ENCODE data around the gene ROR1. TPM values are rescaled to one million over a fixed set of nuclear protein-coding genes. Genes with fewer than 3 reads are reported as not detected.
A peak's percentile ranks its signal among the peaks of the same experiment; 100 is the strongest.

The ROR1 gene
- total RNA-seq, 1 experiment from 2014 or later: 33.8 TPM

DNA sequence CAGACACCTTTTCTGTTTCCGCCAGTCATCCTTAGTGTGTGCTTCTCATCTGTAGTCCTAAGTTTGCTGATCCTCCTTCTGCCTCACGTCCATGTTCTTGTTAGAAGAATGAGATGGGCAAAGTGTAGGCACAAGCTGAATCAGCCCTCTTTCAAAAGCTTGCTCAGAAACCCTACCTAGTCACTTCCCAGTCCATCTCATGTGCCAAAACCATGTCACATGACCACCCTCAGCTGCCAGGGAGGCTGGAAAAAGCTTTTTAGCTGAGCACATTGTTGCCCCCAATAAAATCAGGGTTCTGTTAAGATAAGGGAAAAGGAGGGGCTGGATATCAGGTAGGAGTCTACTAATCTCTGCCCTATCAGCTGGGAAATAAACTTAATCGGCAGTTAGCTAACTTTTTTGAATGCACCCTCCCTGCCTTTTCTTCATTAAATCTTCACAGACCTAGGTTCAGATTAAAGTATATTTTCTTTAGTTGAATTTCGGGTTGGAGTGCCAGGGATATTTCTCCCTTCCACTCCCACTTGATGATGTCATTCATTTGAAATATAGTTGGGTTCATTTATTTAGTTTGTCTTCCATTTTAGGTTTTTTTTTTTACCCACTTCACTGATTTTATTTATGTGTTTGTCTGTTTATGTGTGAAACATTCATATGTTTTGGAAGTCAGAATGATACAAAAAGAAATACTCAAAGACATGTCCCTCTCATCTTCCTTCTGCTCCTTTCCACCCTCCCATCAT, 129.2 kb downstream of the ROR1 start:
- H3K4me1 Mint-ChIP-seq (ENCODE audit: low read depth, unreplicated experiment): peaks cover 66% of the 10 kb centered on the region
- no peak for DNase-seq
- peak overlapping the region; percentile 2 for H3K27ac Mint-ChIP-seq (ENCODE audit: unreplicated experiment)
- intact Hi-C loops (cut with micrococcal nuclease; ENCODE audit: unreplicated experiment): no loop called here
- no TSS peak for BruUV-seq (replicated peaks)
- TF ChIP-seq, protein P1, sequence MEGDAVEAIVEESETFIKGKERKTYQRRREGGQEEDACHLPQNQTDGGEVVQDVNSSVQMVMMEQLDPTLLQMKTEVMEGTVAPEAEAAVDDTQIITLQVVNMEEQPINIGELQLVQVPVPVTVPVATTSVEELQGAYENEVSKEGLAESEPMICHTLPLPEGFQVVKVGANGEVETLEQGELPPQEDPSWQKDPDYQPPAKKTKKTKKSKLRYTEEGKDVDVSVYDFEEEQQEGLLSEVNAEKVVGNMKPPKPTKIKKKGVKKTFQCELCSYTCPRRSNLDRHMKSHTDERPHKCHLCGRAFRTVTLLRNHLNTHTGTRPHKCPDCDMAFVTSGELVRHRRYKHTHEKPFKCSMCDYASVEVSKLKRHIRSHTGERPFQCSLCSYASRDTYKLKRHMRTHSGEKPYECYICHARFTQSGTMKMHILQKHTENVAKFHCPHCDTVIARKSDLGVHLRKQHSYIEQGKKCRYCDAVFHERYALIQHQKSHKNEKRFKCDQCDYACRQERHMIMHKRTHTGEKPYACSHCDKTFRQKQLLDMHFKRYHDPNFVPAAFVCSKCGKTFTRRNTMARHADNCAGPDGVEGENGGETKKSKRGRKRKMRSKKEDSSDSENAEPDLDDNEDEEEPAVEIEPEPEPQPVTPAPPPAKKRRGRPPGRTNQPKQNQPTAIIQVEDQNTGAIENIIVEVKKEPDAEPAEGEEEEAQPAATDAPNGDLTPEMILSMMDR (IDR thresholded peaks at IDR 0.05; ENCODE audit: unreplicated experiment): no peak
- CTCF ChIA-PET: interaction anchor here (0.8 kb wide), 1 partner anchor 12 kb away, joined by 3 read pairs; no protein-coding TSS in a partner anchor
- no peaks in the 10 kb centered on the region for H3K27me3 Mint-ChIP-seq (ENCODE audit: unreplicated experiment)
- H3K4me3 Mint-ChIP-seq (ENCODE audit: low read depth, unreplicated experiment): no peak overlapping the region
- H3K9me3 Mint-ChIP-seq (ENCODE audit: low read depth, unreplicated experiment): no peaks in the 10 kb centered on the region
- no peaks in the 10 kb centered on the region for H3K36me3 Mint-ChIP-seq (ENCODE audit: insufficient read depth, unreplicated experiment)

DNA sequence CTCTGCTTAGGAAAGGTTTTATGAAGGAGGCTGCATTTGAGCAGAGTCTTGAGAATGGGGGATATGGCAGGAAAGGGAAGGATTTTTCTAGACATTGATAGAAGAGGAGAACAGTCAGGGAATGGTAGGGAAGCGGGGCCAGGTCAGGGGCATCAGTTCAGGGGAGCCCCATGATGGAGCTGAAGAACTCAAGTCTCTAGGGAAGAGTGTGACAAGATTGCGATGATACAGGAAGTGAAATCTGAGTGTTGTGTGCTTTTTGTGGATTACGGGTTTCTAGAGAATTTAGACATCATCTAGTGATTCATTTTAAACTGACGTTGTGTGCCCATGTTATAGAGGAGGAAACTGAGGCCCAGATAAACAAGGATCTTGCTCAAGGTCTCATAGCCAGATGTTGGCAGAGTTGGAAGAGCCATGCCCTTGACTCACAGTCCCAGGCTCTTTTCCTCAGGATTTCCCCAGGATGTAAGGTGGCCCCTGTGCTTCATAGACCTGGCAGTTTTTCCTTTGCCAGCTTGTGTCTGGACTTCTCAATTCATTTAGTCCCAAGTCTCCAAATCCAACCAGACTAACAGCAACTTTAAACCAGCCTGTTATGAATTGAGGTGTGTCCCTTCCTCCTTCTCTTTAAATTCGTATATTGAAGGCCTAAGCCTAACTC, 130.3 kb downstream of the ROR1 start:
- CTCF ChIA-PET: interaction anchor here (0.8 to 1.7 kb wide), 3 partner anchors 10 to 130 kb away, joined by 3 to 4 read pairs (median 3); partner anchors contain the start of gene ROR1
- no peaks in the 10 kb centered on the region for H3K27me3 Mint-ChIP-seq (ENCODE audit: unreplicated experiment)
- no TSS peak for BruUV-seq (replicated peaks)
- TF ChIP-seq, protein P1 (IDR thresholded peaks at IDR 0.05; ENCODE audit: unreplicated experiment): no peak
- peak overlapping the region; percentile 2 for H3K27ac Mint-ChIP-seq (ENCODE audit: unreplicated experiment)
- no peak for DNase-seq
- H3K4me3 Mint-ChIP-seq (ENCODE audit: low read depth, unreplicated experiment): no peak overlapping the region
- H3K36me3 Mint-ChIP-seq (ENCODE audit: insufficient read depth, unreplicated experiment): no peaks in the 10 kb centered on the region
- intact Hi-C loops (cut with micrococcal nuclease; ENCODE audit: unreplicated experiment): no loop called here
- H3K4me1 Mint-ChIP-seq (ENCODE audit: low read depth, unreplicated experiment): peaks cover 65% of the 10 kb centered on the region
- H3K9me3 Mint-ChIP-seq (ENCODE audit: low read depth, unreplicated experiment): no peaks in the 10 kb centered on the region

DNA sequence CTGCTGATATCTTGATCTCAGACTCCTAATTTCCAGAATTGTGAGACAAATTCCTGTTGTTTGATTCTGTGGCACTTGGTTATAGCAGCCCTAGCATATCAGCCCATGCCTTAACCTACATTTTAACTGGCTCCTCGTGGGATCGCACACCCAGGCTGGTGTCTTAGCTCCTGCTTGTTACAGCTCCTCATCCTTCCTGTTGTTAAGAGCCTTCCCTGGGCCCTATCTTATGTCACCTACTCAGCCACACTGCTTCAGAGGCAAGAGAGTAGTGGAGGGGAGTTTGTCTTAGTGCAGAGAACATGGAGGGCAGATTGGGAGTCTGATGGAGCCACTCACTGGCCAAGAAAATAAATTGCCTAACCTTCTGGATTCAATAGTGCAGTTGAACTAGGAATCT, 131.0 kb downstream of the ROR1 start:
- intact Hi-C loops (cut with micrococcal nuclease; ENCODE audit: unreplicated experiment): no loop called here
- Mint-ChIP-seq H3K36me3 (ENCODE audit: insufficient read depth, unreplicated experiment) (no peaks in the 10 kb centered on the region), H3K27me3 (ENCODE audit: unreplicated experiment) (no peaks in the 10 kb centered on the region), H3K27ac (ENCODE audit: unreplicated experiment) (no peak overlapping the region), H3K9me3 (ENCODE audit: low read depth, unreplicated experiment) (no peaks in the 10 kb centered on the region), H3K4me1 (ENCODE audit: low read depth, unreplicated experiment) (peaks cover 60% of the 10 kb centered on the region), H3K4me3 (ENCODE audit: low read depth, unreplicated experiment) (no peak overlapping the region)
- no TSS peak for BruUV-seq (replicated peaks)
- CTCF ChIA-PET: interaction anchor here (0.8 to 1.7 kb wide), 3 partner anchors 9 to 131 kb away, joined by 3 to 4 read pairs (median 3); partner anchors contain the start of gene ROR1
- TF ChIP-seq, protein P1 (IDR thresholded peaks at IDR 0.05; ENCODE audit: unreplicated experiment): no peak
- DNase-seq: no peak

DNA sequence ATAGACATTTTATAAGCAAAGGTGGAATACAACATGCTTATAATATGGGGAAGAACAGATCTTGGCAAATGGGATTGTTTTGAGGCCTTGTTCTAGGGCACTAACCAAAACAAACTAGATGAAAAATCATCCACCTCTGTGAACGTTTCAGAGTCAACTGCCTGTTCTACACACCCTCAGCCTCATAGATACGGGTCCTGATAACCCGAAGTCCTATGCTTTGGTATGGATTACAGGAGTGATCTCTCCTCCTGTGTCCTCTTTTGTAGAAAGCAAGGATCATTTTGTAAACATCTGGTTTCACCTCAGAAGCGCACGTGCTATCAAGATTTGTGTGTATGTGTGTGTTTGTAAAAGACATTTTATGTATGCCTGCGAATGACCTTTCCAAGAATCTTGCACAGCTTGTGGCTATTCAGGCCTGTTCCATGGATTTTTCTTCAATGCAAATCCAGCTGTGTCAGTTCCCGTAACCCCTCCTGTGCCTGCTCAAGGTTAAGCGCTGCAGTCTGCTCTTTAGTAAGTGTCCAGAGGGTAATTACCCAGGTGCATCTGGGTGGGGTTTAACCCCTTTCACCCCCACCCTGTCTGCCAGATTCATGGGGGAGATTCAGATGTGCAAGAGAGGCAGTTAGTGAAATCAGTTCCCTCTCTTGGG, 132.4 kb downstream of the ROR1 start:
- H3K27me3 Mint-ChIP-seq (ENCODE audit: unreplicated experiment): no peaks in the 10 kb centered on the region
- no peak overlapping the region for H3K27ac Mint-ChIP-seq (ENCODE audit: unreplicated experiment)
- H3K9me3 Mint-ChIP-seq (ENCODE audit: low read depth, unreplicated experiment): no peaks in the 10 kb centered on the region
- H3K4me3 Mint-ChIP-seq (ENCODE audit: low read depth, unreplicated experiment): no peak overlapping the region
- TF ChIP-seq, protein P1 (IDR thresholded peaks at IDR 0.05; ENCODE audit: unreplicated experiment): no peak
- H3K4me1 Mint-ChIP-seq (ENCODE audit: low read depth, unreplicated experiment): peaks cover 65% of the 10 kb centered on the region
- intact Hi-C loops (cut with micrococcal nuclease; ENCODE audit: unreplicated experiment): no loop called here
- no peak for DNase-seq
- H3K36me3 Mint-ChIP-seq (ENCODE audit: insufficient read depth, unreplicated experiment): no peaks in the 10 kb centered on the region
- CTCF ChIA-PET: interaction anchor here (1.7 kb wide), 1 partner anchor 8 kb away, joined by 4 read pairs; no protein-coding TSS in a partner anchor
- no TSS peak for BruUV-seq (replicated peaks)

Measured in Calu3 (cell line).